ENCODE data around the gene SEC14L6. TPM values are rescaled to one million over a fixed set of nuclear protein-coding genes. Genes with fewer than 3 reads are reported as not detected.
"Not testable (repeated sequence)": the region's sequence is repeated elsewhere in the genome, so short reads cannot be mapped to it uniquely, and the experiment has no call there.

The SEC14L6 gene
- polyA plus RNA-seq (2013, experiment 1 of 2; ENCODE audit: insufficient read length) = not detected
- polyA plus RNA-seq (2013, experiment 2 of 2; ENCODE audit: insufficient read length) = not detected

DNA sequence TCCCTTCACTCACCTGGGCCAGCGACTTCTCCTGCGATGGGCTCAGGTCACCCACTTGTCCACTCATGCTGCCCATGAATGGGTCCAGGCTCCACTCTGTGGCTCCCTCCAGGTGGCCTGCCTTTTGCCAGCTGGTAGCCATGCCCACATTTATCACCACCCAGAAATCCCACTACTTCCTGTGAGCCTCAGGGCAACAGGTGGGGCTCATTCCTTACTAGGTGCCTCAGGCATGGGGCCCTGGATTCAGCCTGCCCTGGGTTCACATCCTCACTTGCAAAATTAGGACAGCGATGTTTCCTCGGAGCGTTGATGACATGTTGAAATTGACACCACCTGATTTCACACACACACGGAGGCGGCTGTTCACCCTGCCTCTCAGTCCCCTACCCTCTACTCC is at the start of gene SEC14L6:
TSS of gene SEC14L6 (minus strand) at position 126 of the 400 bp plus-strand sequence. CDS start at position 67, 59 bp downstream.
- no peak for DNase-seq

DNA sequence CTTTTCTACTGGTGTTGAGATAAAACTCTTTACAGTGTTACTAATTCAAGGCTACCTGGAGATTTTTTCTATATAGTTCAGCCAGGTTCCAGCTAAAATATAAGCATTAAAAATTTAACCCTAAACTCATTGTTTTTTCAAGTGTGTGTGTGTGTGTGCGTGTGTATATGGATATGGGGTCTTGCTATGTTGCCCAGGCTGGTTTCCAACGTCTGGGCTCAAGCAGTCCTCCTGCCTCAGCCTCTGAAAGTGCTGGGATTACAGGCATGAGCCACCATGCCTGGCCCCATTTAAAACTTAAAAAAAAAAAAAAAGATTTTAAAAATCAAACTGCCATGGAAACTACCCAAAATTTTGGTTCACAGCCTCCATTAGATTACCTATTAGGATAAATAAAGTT is 49.7 kb upstream of the SEC14L6 start:
- no peak for DNase-seq

DNA sequence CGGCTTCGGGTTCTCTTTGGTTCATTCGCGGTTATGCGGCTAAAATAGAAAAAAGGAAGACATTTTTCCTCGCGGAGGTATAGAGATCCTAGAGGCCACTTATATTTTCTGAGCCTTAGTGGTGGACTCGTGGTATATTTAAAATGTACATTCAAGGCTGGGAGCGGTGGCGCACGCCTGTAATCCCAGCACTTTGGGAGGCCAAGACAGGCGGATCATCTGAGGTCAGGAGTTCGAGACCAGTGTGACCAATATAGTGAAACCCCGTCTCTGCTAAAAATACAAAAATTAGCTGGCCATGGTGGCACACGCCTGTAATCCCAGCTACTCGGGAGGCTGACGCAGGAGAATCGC is 45.8 kb upstream of the SEC14L6 start:
- not testable (repeated sequence) for DNase-seq

DNA sequence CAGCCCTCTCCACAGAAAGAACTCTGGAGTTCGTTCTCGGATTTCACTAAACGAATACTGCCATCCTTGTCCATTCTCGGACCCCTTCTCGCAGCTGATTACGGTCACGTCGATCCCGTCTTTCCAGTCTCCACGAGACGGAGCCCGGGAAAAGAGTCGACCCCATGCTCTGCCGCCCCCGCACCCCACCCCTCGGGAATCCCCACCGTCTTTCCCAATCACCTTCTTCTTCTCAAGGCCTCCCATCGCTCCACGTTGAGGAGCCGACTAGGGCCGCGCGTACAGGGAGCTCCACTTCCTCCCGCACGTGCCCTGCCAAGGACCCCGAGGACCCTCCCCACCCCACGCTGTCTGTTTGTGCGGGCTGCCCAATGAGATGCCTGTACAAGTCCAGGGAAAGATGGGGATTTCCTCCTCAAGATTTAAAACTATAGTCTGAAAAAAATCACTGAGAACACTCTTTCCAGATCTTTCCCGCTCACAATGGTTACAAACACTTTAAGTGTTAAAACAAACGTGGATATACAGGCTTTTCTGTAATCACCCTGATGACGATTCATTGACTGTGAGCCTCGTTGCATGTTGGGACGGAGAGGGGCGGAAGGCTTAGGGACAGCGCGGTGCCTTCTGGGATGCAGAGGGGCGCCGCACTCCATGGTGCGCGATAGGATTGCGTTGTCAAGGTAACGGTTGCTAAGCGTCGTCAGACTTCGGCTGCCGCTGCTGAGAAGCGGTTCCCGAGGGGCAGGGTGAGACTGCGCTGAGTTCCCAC is 45.2 kb upstream of the SEC14L6 start, which contains the start of gene PES1:
TSS of gene PES1 (minus strand) at position 323 of the 772 bp plus-strand sequence. CDS start at position 246, 77 bp downstream.
- DNase-seq = peak; percentile 99

DNA sequence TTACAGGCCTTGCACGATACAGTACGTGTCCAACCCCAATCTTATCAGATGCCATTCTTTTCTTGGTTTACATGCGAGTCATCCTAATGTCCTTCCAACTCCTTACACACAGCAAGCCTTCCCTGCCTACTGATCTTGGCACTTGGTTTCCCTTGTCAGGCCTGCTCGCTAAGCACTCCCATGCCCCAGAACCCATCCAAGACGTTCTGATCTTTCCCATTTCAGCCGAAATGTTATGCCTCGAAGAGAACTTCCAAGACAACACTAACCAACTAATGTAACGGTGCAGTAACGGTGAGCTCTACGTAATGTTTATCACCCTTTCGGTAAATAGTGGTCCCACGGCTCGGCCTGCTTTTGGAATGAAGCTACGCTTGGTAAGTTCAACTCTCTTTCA is 44.6 kb upstream of the SEC14L6 start:
- peak; percentile 24 for DNase-seq

DNA sequence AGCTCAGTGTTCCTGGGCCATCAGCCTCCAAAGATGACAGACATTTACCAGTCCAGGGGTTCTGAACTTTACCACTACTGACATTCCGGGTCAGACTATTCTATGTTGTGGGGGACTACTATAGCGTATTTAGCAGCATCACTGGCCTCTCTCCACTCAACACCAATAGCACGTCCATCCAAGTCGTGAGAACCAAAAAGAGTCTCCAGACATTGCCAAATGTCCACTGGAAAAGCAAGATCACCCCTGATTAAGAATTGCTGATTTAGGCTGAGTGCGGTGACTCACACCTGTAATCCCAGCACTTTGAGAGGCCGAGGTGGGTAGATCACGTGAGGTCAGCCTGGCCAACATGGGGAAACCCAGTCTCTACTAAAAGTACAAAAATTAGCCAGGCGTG is 39.9 kb upstream of the SEC14L6 start:
- no peak for DNase-seq

DNA sequence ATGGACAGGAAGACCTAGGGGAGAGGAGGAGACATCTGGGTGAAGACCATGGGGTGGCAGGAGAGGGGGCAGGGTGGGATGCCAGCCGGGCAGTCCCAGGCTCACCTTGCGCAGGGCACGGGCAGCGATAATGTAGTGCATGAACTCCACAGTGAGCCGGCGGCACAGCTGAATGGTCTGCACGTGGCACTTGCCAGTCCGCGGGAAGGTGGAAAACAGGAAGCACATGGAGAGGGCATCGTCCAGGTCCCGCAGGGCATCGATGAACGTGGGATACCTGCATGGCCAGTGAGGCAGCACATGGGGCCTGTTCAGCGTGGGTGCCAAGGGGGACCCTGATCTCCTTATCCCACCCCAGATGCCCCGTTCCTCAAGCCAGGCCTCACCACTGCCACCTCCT is 37.9 kb upstream of the SEC14L6 start:
- no peak for DNase-seq

DNA sequence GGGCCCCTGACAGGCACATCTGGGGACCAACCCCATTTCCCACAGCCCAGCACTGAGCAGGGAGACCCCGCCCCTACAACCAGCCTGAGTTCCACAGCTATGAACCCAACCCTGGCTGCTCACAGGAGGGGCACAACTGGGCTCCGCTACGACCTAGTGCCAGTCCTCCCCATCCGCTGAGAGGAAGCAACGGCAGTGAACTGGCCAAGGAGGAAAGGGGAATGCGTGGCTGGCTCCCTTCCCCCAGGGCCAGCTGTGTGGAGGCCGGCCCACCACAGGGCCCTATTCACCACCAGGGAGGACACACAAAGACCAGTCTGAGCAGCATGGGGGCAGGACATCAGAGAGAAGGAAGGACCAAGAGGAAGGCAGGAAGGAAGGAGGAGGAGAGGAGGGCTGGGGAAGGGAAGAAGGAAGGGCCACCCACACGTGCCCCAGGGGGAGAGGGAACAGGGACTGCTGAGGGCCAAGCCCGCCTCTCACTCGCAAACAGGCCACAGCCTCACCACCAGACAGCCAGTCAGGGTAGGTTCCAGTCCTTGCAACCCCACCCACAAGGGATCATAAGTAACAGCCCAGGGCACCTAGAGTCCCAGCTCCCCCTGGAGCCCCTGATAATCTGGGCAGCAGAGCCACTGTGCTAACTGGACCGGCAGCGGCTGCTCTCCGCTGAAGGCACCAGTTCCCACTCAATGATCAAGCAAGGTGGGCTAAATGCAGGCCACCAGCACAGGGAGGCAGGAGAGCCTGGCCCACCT is 36.4 kb upstream of the SEC14L6 start:
- DNase-seq = no peak

DNA sequence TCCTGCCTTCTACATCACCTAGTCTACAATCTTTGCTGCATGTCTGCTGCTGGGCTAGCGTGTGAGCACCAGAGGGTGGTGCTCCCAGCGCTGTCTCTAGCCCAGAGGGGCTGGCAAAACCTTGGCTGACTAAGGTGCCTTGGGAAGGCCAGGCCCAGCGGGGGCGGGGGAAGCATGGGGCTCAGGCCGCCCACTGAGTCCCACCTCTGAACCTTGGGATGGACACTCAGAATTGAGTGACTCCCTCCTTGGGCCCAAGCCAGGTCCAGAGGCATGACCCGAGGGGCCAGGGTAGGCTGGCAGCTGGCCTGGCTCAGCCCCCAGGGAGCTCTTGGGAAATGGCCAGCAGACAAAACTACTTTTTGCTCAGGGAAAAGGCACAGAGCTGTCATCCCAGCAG is 35.5 kb upstream of the SEC14L6 start:
- no peak for DNase-seq

DNA sequence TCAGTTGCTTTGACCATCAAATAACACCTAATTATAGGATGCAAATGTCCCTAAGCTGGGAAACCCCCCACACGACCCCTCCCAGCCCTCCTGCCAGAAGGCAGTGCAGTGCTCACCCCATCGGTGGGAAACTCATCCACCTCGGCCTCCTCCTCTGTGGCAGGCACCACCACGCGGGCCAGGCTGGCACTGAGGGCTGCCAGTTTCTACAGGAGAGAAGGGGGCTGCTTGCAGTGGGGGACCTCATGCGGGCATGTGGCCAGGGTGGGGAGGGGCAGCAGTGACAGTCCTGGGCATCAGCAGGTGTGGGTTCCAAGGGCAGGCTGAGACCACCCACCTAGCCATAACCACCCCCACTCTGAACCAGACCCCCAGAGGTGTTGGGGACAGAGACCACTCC is 34.4 kb upstream of the SEC14L6 start:
- DNase-seq = no peak

DNA sequence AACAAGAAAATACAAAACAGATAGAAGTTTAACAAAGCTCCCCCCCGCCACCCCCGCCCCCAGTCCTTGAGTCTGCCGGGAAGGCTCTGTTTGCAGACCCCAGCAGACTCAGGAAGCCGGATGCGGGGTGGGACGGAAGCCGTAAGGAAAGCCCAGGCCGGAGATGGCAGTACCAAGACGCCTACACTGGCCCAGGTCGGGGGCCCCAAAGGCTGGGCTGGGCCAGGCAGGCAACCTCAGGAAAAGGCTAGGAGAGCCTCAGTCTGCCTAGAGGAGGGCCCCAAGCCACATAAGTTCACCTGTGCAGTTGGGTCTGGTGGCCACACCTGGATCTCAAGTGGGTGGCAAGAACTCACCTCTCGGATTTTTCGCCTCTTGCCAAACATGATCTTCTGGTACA is 31.9 kb upstream of the SEC14L6 start:
- no peak for DNase-seq

DNA sequence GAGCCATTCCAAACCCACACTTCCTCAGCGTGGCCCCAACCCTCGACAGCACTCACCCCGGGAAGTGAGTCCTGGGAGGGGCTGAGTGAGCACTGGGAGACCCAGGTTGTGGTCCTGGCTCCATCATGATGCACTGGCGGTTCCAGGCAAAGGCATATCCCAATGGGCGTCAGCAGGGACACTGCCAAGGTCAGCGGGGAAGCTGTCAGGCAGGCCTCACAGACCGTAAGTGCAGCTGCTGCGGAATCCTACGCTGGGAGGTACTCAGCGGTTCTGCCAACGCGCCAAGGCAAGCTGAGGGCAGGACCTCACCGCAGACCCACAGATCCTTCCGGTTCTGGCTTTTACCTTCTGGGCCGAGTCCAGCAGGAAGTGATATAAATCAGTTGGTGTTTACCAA is 29.3 kb upstream of the SEC14L6 start:
- no peak for DNase-seq

DNA sequence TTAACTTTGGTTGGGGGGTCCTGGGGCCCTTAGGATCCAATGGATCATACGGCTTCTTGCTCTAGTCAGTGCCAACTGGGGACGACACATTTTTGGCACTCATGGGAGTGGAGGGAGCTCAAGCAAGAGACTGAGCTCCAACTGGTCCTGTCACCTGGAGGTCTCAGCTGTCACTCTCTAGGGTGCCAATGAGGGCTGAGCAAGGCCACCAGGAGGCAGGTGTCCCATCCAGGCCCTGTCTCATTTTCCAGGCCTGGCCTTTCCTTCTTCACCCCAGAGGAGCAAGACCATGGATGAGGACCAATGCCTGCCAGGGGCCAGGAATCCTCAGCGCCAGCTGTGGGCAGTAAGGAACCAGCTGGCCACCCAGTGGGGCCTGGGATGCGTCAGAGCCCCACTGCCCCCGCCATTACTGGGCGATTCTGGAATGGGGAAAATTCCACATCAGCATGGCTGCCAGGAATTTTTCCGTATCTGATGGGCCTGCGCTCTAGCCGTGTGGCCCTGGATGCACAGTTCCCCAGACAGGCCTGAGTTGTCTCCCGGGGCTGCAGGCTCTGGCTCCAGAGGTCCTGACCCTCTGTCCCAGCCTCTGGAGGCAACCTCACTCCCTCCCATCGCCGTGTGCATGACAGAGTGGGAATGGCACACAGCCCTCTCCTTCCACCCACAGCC is 28.6 kb upstream of the SEC14L6 start:
- DNase-seq = peak; percentile 30

DNA sequence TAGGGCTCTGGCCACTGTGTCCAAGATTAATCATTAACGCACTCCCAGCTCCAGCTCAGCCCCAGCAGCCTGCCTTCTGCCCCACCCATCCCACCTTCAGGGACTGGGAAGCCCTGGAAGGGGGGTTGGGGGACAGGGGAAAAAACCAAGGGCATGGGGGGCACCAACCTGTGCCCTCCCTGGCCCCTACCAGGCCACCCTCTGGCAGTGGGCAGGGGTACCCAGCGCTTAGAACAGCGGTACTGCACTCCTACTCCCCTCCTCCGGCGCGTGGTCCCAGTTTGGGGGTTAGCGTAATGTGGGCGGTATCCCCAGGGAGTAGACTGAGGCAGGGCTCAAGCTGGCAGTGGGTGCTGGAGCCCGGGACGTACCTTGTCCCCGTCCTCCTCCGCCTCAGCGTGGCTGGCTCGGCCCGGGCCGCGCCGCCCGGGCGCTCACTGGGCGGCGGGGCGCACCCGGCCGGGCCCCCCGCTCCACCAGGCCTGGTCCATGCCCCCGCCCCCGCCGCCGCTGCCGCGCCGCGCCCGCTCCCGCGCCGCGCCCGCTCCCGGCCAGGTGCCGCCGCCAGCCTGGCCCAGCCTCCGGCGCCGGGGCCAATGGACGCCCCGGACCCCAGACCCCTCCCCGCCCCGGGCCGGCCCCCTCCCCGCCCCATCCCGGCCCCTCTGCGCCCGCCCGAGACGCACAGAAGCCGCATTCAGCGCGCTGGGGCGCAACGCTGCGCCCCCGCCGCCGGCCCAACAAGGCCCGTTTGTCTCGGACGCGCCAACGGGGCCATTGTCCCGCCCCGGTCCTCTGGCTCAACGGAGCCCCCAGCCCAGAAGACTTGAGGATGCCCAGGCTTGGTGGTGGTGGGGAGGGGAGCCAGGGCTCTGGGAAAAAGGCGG is 27.8 kb upstream of the SEC14L6 start, which contains the start of gene GAL3ST1:
TSS of gene GAL3ST1 (minus strand) at position 571 of the 887 bp plus-strand sequence. CDS start 17,273 bp downstream, outside the sequence.
- DNase-seq = no peak

DNA sequence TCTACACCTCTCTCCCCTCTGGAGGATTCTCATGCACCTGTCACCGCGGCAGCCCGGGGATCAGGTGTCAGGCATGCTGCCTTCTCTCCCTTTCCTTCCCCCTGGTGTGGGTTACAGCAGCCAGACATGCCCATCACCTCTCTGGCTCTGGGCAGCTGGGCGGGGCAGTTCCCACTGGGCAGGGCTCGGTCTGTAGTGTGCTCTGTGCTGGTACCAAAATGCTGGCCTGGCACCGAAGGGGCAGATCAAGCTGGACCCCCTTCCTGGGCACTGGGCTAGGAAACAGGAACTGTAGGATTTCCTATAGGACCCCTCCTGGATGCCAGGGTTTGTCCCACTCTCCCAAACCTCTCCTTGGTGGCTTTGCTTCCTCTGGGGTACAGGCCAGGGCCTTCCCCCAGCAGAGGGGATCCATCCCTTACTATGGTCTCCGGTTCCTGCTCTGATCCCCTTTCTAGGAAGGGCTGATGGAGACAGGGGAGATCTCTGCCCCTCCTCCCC is 27.1 kb upstream of the SEC14L6 start:
- DNase-seq = no peak

DNA sequence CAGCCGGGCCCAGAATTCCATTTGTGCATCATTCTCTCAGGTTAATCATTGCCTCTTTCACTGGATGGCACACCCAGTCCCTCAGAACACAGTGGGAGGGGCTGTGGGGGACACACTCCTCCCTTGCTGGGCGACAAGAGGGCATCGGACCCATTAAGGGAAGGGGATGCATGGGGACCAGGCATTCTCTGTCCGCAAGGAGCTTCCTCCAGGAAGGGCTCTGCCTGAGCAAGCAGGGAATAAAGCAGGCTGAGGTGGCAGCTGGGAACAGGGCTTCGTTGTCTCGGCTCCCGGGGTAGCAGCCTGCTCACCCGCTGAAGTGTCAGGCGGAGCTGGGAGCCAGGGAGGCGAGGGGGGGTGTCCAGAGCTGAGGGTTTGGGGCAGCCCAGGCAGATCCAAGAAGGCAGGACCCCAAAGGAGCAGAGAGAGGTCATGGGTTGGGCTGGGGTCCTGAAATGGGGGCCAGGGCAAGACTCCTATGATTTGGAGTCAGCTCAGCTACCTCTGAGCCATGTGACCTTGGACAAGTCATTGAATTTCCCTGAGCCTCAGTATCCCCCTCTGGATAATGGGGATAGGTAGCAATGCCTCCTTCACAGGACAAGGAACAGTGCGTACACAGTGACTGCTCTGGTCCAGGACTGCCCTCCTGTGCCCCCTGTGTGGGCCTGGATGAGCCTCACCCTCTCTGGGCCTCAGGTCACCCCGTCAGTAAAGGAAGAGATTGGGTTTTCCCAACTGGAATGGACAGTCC is 26.5 kb upstream of the SEC14L6 start:
- no peak for DNase-seq

DNA sequence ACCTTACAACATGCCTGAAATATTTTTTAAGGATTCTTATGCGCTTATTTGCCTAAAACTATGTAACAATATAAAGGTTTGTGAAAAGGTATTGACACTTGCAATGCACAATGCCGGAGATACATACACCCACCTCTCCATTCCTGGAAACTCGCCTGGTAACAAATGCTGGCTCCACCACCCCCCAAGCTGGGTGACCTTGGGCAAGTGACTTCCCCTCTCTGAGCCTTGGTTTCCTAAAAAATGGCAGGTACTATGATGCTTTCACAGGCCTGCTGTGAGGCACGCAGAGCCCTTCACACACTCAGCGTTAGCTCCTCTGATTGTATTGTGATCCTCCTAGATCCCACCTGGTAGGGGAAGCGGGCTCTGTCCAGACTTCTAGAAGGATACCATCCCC is 25.7 kb upstream of the SEC14L6 start:
- DNase-seq = no peak

DNA sequence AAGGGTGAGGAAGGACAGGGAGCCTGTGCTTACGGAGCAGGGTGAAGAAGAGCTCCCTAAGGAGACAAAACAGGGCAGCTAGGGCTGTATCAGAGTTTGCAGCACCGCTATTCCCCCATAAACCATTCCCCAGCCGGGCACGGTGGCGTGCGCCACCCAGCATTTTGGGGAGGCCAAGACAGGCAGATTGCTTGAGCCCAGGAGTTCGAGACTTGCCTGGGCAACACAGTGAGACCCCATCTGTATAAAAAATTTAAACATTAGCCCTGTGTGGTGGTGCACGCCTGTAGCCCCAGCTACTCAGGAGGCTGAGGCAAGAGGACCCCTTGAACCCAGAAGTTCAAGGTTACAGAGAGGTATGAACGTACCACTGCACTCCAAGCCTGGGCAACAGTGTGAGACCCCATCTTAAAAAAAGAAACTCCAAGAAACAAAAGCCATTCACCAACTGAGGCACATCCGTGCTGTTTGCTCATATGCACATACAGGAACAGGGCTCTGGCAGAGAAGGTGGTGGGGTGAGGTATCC is 23.2 kb upstream of the SEC14L6 start:
- DNase-seq = no peak

DNA sequence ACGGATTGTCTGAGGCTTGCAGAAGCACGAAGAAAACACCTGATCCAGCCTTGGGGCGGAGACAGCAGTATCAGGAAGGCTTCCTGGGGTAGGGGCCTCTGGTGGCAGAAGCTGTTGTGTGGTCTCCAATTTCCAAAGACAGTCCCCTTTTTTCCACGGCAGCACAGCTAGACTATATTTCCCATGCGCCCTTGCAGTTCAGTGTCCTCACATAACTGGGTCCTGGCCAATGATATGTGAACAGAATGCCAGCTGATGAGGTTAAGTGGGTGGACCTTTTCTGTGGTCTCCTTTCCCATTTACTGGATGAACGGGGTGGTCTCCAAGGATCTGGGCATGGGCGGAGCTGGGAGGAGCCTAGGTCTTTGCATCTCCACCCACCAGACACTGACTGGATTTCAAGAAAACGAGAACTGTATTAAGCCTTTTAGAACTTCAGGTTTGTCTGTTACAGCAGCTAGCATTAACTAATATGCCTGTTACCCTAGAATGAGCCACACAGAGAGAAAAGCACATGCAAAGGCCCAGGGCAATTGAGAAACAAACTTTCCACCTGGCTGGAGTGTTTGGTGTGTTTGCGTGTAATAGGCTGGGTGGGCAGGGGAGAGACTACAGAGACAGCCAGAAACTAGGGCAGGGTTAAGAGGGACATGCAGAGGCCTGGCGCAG is 21.7 kb upstream of the SEC14L6 start:
- DNase-seq = no peak

DNA sequence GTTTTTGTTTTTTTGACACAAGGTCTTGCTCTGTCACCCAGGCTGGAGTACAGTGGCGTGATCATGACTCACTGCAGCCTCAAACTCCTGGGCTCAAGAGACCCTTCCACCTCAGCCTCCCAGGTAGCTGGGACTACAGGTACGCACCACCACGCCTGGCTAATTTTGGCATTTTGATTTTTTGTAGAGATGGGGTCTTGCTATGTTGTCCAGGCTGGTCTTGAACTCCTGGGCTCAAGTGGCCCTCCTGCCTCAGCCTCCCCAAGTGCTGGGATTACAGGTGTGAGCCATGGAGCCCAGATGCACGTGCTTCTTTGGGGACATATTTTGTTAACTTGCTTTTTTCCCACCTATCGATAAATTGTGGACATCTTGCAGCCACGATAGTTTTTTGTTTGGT is 20.7 kb upstream of the SEC14L6 start:
- not testable (repeated sequence) for DNase-seq

All from fibroblast of skin of back (primary cell).